Neuronal stem cell (in vitro differentiated cells): ENCODE data around the gene CCDC167.

Source experiments
- DNase-seq: peaks from one replicate; pipeline ENCODE4 v3.0.0-alpha.2; 2013; ENCODE audit warnings: low spot score
- H2AFZ ChIP-seq: one replicate; pipeline ENCODE4 v1.6.1; 2013; ENCODE audit warnings: mild to moderate bottlenecking, low read length, inconsistent platforms
- H2AK5ac ChIP-seq: 2 replicates; pipeline ENCODE4 v1.6.1; 2013; ENCODE audit warnings: low read depth, mild to moderate bottlenecking, inconsistent platforms, low read length, moderate library complexity, mixed read lengths
- H2BK120ac ChIP-seq: 2 replicates; pipeline ENCODE4 v1.6.1; 2013; ENCODE audit warnings: low read depth, mild to moderate bottlenecking, inconsistent platforms, low read length, moderate library complexity, mixed read lengths
- H2BK12ac ChIP-seq: one replicate; pipeline ENCODE4 v1.6.1; 2013; ENCODE audit warnings: low read length, inconsistent platforms
- H2BK15ac ChIP-seq: 2 replicates; pipeline ENCODE4 v1.6.1; 2013; ENCODE audit warnings: mild to moderate bottlenecking, low read length, inconsistent platforms, mixed read lengths
- H2BK5ac ChIP-seq: one replicate; pipeline ENCODE4 v1.6.1; 2013; ENCODE audit warnings: inconsistent platforms, mild to moderate bottlenecking, low read length, moderate library complexity
- H3K14ac ChIP-seq: one replicate; pipeline ENCODE4 v1.6.1; 2013; ENCODE audit warnings: low read length, inconsistent platforms
- H3K18ac ChIP-seq: 2 replicates; pipeline ENCODE4 v1.6.1; 2013; ENCODE audit warnings: low read length, inconsistent platforms
- H3K23ac ChIP-seq: 2 replicates; pipeline ENCODE4 v1.6.1; 2013; ENCODE audit warnings: low read depth, mild to moderate bottlenecking, mixed read lengths, low read length, inconsistent platforms; ENCODE audit not compliant: poor library complexity
- H3K27ac ChIP-seq: replicated peaks from 3 replicates; pipeline ENCODE4 v1.5.1; 2013; ENCODE audit warnings: low read length, inconsistent platforms
- H3K27me3 ChIP-seq, 3 experiments: 2 replicates each; pipeline ENCODE4 v1.6.1; 2013; ENCODE audit warnings: low read length in 3 of 3, mild to moderate bottlenecking in 2 of 3, inconsistent platforms in 1 of 3, low read depth in 1 of 3, mixed read lengths in 1 of 3, moderate library complexity in 1 of 3; ENCODE audit not compliant: control insufficient read depth in 3 of 3, insufficient read depth in 3 of 3
- H3K36me3 ChIP-seq, 2 donors: replicated peaks in 1 of 2; 2 replicates each; pipeline ENCODE4 v1.6.1; 2013; ENCODE audit warnings: low read length in 2 of 2; ENCODE audit not compliant: control insufficient read depth in 2 of 2, insufficient read depth in 2 of 2
- H3K4ac ChIP-seq: 2 replicates; pipeline ENCODE4 v1.6.1; 2013; ENCODE audit warnings: inconsistent platforms, mild to moderate bottlenecking, low read length, moderate library complexity
- H3K4me1 ChIP-seq, 2 donors: 1 replicate in 1 of 2; 2 replicates in 1 of 2; pipeline ENCODE4 v1.6.1; 2013; ENCODE audit warnings: low read length in 2 of 2, low read depth in 1 of 2; ENCODE audit not compliant: control insufficient read depth in 2 of 2, insufficient read depth in 1 of 2
- H3K4me2 ChIP-seq: one replicate; pipeline ENCODE4 v1.6.1; 2013; ENCODE audit warnings: mild to moderate bottlenecking, low read length, inconsistent platforms; ENCODE audit not compliant: insufficient read depth, poor library complexity, severe bottlenecking
- H3K4me3 ChIP-seq, 2 donors: 2 replicates each; pipeline ENCODE4 v1.5.1; 2013; ENCODE audit warnings: low read length in 2 of 2, mild to moderate bottlenecking in 2 of 2, inconsistent platforms in 1 of 2, moderate library complexity in 1 of 2
- H3K79me1 ChIP-seq: one replicate; pipeline ENCODE4 v1.6.1; 2013; ENCODE audit warnings: low read depth, mild to moderate bottlenecking, inconsistent platforms, low read length, moderate library complexity
- H3K9ac ChIP-seq: one replicate; pipeline ENCODE4 v1.6.1; 2013; ENCODE audit warnings: mild to moderate bottlenecking, low read depth, low read length, inconsistent platforms; ENCODE audit not compliant: poor library complexity
- H3K9me3 ChIP-seq, 2 donors: replicated peaks in 1 of 2; 2 replicates each; pipeline versions ENCODE3 to v1.6.1; 2013; ENCODE audit warnings: low read length in 2 of 2, mild to moderate bottlenecking in 2 of 2, inconsistent platforms in 1 of 2, low read depth in 1 of 2, mixed read lengths in 1 of 2, moderate library complexity in 1 of 2; ENCODE audit not compliant: control insufficient read depth in 2 of 2, insufficient read depth in 1 of 2
- H4K8ac ChIP-seq: one replicate; pipeline ENCODE4 v1.6.1; 2013; ENCODE audit warnings: low read depth, mild to moderate bottlenecking, inconsistent platforms, low read length, moderate library complexity
- H4K91ac ChIP-seq: one replicate; pipeline ENCODE4 v1.6.1; 2013; ENCODE audit warnings: low read length, low read depth, mild to moderate bottlenecking, inconsistent platforms; ENCODE audit not compliant: poor library complexity
- WGBS, 2 donors: extraction: QIAGEN DNeasy Blood & Tissue Kit; methylation state at CpG; one replicate each; pipeline ENCODE4 v1.1.7; 2013; ENCODE audit warnings: missing lambda C conversion rate in 2 of 2, mixed read lengths in 1 of 2; ENCODE audit not compliant: insufficient read length in 2 of 2, insufficient replicate concordance in 1 of 2; ENCODE audit errors: extremely low coverage in 2 of 2; 5-methylcytosine and 5-hydroxymethylcytosine counted together

Gene CCDC167

GRCh38 chr6:37481711-37482605 is 17.7 kb downstream of the CCDC167 start:
- H2AFZ ChIP-seq = no peak overlapping the region
- H3K27ac ChIP-seq = peak overlapping the region; percentile 30
- peak overlapping the region; percentile 31 for H3K23ac ChIP-seq
- H3K9me3 ChIP-seq = no peaks in the 10 kb centered on the region
- no peak overlapping the region for H2BK120ac ChIP-seq
- H3K4me3 ChIP-seq = no peak overlapping the region
- H3K14ac ChIP-seq = no peak overlapping the region
- H3K4me1 ChIP-seq = peaks cover 20 to 30% of the 10 kb centered on the region in 2 donors
- H2AK5ac ChIP-seq = no peak overlapping the region
- peak overlapping the region; percentile 2 for H3K18ac ChIP-seq
- H3K27me3 ChIP-seq = no peaks in the 10 kb centered on the region
- no peak for DNase-seq
- no CpG with 5 or more reads among the region's 15 CpGs for WGBS, 2 donors
- no peak overlapping the region for H3K4ac ChIP-seq
- H4K91ac ChIP-seq = no peak overlapping the region
- no peak overlapping the region for H3K9ac ChIP-seq
- no peak overlapping the region for H2BK15ac ChIP-seq
- no peak overlapping the region for H2BK12ac ChIP-seq
- H3K4me2 ChIP-seq = no peak overlapping the region
- H2BK5ac ChIP-seq = no peak overlapping the region
- H3K79me1 ChIP-seq = peaks cover 2% of the 10 kb centered on the region
- H4K8ac ChIP-seq = no peak overlapping the region
- peaks cover 33 to 71% of the 10 kb centered on the region in 2 donors for H3K36me3 ChIP-seq

- Histone ChIP-seq H2BK120ac (no peak overlapping the region), H3K4ac (no peak overlapping the region), H3K4me2 (peak overlapping the region; percentile 34), H3K4me1 (peaks cover 20 to 30% of the 10 kb centered on the region in 2 donors), H3K36me3 (peaks cover 35 to 80% of the 10 kb centered on the region in 2 donors), H2BK5ac (no peak overlapping the region), H2BK15ac (no peak overlapping the region), H3K9ac (no peak overlapping the region), H3K79me1 (peaks cover 2% of the 10 kb centered on the region), H4K91ac (no peak overlapping the region), H2BK12ac (no peak overlapping the region), H3K4me3 (no peak overlapping the region), H4K8ac (no peak overlapping the region), H2AFZ (no peak overlapping the region), H2AK5ac (no peak overlapping the region), H3K27ac (no peak overlapping the region), H3K23ac (no peak overlapping the region), H3K18ac (no peak overlapping the region), H3K14ac (no peak overlapping the region), H3K27me3 (no peaks in the 10 kb centered on the region), H3K9me3 (no peaks in the 10 kb centered on the region)
- WGBS, 2 donors = no CpG with 5 or more reads among the region's 7 CpGs
- no peak for DNase-seq
Measured at GRCh38 chr6:37480951-37481534, 18.6 kb downstream of the CCDC167 start.

GRCh38 chr6:37480118-37480736 is 19.5 kb downstream of the CCDC167 start:
- H3K36me3 ChIP-seq = peaks cover 40 to 88% of the 10 kb centered on the region in 2 donors

More at GRCh38 chr6:37480118-37480736, 19.5 kb downstream of the CCDC167 start:
- H3K18ac ChIP-seq = peak overlapping the region; percentile 34
- peaks cover 2% of the 10 kb centered on the region for H3K79me1 ChIP-seq
- WGBS, 2 donors = no CpG with 5 or more reads among the region's 1 CpG
- no peak overlapping the region for H2BK12ac ChIP-seq
- no peak overlapping the region for H4K91ac ChIP-seq
- no peak overlapping the region for H2AK5ac ChIP-seq
- no peak overlapping the region for H3K4me2 ChIP-seq
- H3K9ac ChIP-seq = peak overlapping the region; percentile 9
- no peaks in the 10 kb centered on the region for H3K27me3 ChIP-seq
- H2BK15ac ChIP-seq = no peak overlapping the region
- H3K4me1 ChIP-seq = peaks cover 20 to 28% of the 10 kb centered on the region in 2 donors
- H3K4me3 ChIP-seq = no peak overlapping the region
- H3K23ac ChIP-seq = no peak overlapping the region
- no peak overlapping the region for H3K14ac ChIP-seq
- H2BK5ac ChIP-seq = no peak overlapping the region
- no peak overlapping the region for H3K27ac ChIP-seq
- no peak overlapping the region for H4K8ac ChIP-seq
- no peak overlapping the region for H3K4ac ChIP-seq
- DNase-seq = no peak
- no peak overlapping the region for H2BK120ac ChIP-seq
- H3K9me3 ChIP-seq = no peaks in the 10 kb centered on the region
- no peak overlapping the region for H2AFZ ChIP-seq
